ENCODE measurements around the gene LRFN4.

Gene LRFN4

DNA sequence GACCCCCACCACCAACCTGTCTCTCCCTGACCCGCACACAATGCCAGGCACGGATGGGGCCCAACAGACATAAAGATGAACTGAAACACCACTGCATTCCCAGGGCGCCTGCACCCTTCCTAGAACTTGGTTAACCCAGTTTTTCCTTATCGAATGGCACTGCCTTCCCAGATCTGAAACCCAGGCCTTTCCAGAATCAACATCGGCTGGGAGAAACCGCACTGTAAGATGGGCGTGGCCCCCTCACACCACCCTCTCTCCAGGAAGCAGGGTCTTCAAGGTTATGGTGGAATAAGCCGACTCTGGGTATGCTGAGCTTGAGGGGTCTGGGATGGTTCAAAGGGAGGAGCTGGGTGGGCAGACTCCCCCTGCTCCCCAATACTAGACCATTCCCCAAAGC is 23.1 kb downstream of the LRFN4 start:
- H3K36me3 ChIP-seq, result no peaks in the 10 kb centered on the region
- H3K4me1 ChIP-seq (ENCODE audit: control insufficient read depth in 1 of 2, insufficient read depth in 1 of 2, low read depth in 1 of 2, low read length in 1 of 2), result no peaks in the 10 kb centered on the region
- H3K27me3 ChIP-seq, result peaks cover 12% of the 10 kb centered on the region
- TF ChIP-seq, protein P1, sequence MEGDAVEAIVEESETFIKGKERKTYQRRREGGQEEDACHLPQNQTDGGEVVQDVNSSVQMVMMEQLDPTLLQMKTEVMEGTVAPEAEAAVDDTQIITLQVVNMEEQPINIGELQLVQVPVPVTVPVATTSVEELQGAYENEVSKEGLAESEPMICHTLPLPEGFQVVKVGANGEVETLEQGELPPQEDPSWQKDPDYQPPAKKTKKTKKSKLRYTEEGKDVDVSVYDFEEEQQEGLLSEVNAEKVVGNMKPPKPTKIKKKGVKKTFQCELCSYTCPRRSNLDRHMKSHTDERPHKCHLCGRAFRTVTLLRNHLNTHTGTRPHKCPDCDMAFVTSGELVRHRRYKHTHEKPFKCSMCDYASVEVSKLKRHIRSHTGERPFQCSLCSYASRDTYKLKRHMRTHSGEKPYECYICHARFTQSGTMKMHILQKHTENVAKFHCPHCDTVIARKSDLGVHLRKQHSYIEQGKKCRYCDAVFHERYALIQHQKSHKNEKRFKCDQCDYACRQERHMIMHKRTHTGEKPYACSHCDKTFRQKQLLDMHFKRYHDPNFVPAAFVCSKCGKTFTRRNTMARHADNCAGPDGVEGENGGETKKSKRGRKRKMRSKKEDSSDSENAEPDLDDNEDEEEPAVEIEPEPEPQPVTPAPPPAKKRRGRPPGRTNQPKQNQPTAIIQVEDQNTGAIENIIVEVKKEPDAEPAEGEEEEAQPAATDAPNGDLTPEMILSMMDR (IDR thresholded peaks at IDR 0.05), result no peak
- H3K4me3 ChIP-seq (ENCODE audit: low read depth in 1 of 2, low read length in 1 of 2), result no peak overlapping the region
- no peaks in the 10 kb centered on the region for H3K9me3 ChIP-seq
- H3K27ac ChIP-seq, result no peak overlapping the region

DNA sequence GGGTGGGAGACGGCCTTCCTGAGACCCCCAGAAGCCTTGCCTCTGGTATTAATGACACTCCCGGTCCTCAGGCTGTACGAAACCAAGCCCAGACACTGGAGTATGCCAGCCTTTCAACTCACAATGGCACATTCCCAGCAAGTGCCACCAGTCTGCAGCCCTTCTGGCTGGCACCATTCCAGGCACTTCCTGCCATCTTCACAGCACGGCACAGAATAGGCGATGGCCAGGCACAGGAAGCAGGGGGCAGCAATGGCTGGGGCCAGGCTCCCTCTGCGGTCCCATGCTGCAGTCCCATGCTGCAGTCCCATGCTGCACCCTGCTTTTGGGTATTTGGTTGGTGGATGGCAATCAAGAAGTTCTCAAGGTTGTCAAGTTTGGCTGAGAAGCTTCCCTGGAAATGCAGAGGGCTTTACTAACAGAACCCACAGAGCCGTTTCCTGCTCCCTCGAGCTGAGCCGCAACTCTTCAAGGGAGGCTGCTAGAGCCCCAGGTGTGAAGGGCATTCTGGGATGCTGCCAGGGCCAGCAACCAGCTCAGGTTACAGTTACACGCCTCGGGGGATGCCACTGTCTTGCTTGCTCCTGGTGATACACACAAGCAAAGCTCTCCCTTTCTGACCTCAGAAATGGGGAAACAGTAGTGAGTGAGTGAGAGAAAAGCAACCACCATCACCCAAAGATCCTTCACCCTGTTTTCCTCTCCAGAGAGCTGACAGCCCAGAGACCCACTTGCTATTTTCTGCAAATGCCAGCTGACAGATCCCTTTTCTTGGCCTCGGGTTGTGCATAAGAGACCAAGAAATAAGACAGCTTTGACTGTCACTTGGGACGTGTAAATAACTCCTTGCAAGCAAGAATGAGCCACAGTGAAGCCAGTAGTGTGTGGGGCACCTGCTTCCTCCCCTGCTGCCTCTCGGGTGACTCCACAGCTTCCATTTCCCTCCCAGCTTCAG is 23.9 kb downstream of the LRFN4 start:
- H3K27ac ChIP-seq, result no peak overlapping the region
- H3K27me3 ChIP-seq, result peaks cover 15% of the 10 kb centered on the region
- no peaks in the 10 kb centered on the region for H3K4me1 ChIP-seq (ENCODE audit: control insufficient read depth in 1 of 2, insufficient read depth in 1 of 2, low read depth in 1 of 2, low read length in 1 of 2)

DNA sequence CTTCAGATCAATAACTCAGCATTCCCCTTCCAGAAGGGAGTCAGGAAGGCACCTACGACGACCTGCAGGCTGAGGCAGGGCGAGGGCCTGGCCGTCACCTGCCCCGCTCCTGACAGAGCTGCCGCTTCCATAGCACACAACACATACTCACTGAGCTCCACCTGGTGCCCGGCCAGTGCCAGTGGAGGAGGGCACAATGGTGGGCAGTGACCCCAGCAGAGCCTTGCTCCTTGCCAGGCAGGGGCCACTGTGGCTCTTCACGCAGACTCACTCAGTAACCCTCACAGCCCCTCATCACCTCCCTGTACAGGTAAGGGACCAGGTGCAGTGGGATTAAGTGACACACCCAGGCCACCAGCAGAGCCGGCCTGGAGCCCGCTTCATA is 24.6 kb downstream of the LRFN4 start:
- H3K27me3 ChIP-seq, result peaks cover 20% of the 10 kb centered on the region
- H3K4me1 ChIP-seq (ENCODE audit: control insufficient read depth in 1 of 2, insufficient read depth in 1 of 2, low read depth in 1 of 2, low read length in 1 of 2), result no peaks in the 10 kb centered on the region
- no peak overlapping the region for H3K4me3 ChIP-seq (ENCODE audit: low read depth in 1 of 2, low read length in 1 of 2)
- TF ChIP-seq, protein P1 (IDR thresholded peaks at IDR 0.05), result no peak
- no peaks in the 10 kb centered on the region for H3K9me3 ChIP-seq
- no peaks in the 10 kb centered on the region for H3K36me3 ChIP-seq
- H3K27ac ChIP-seq, result no peak overlapping the region

More for the DNA sequence above, 23.9 kb downstream of the LRFN4 start:
- no peaks in the 10 kb centered on the region for H3K9me3 ChIP-seq
- no peak overlapping the region for H3K4me3 ChIP-seq (ENCODE audit: low read depth in 1 of 2, low read length in 1 of 2)
- no peaks in the 10 kb centered on the region for H3K36me3 ChIP-seq
- TF ChIP-seq, protein P1 (IDR thresholded peaks at IDR 0.05), result no peak

DNA sequence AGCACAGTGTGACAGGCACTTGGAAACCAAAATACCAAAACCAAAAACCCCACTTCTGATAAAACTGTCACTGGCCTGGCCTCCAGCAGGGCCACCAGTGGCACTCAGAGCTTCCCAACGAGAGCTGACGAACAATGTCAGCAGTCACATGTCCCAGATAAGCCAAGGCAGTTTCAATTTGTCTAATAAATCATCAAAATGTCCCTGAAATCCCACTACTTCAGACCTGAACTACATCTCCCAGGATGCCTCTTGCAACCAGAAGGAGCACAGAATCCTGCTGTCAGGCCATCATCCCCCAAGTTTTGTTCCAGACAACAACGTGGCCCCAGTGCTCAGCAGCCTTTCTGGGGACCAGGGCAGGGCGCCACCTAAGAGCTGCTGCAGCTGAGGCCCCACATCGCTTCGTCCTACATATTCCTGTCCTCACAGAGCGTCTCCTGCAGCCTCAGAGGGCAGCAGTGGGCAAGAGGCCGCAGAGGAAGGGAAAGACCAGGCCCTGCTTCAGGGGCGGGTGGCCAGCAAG is 25.1 kb downstream of the LRFN4 start:
- no peak overlapping the region for H3K27ac ChIP-seq
- H3K36me3 ChIP-seq, result no peaks in the 10 kb centered on the region
- no peaks in the 10 kb centered on the region for H3K4me1 ChIP-seq (ENCODE audit: control insufficient read depth in 1 of 2, insufficient read depth in 1 of 2, low read depth in 1 of 2, low read length in 1 of 2)
- H3K9me3 ChIP-seq, result no peaks in the 10 kb centered on the region
- H3K27me3 ChIP-seq, result peaks cover 16% of the 10 kb centered on the region
- no peak overlapping the region for H3K4me3 ChIP-seq (ENCODE audit: low read depth in 1 of 2, low read length in 1 of 2)
- TF ChIP-seq, protein P1 (IDR thresholded peaks at IDR 0.05), result no peak

DNA sequence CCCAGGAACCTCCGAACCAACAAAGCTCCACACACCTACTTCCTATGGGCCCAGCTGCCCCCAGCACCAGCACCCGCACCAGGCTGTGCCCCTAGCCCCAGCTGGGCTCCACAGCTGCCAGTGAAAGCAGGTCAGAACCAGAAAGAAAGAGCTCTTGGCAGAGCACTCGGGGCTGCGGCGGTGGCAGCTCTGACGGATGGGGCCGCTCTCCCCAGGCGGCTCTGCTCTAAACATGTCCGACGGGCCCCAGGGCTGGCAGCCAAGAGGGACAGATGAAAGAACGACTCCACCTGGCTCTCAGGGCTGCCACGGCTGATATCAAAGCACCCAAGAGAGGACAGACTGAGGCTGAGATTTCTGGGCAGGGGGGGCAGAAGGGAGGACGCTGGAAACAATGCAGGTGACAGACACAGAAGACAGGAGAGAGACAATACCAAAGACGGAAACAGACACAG is 25.7 kb downstream of the LRFN4 start:
- H3K4me1 ChIP-seq (ENCODE audit: control insufficient read depth in 1 of 2, insufficient read depth in 1 of 2, low read depth in 1 of 2, low read length in 1 of 2), result no peaks in the 10 kb centered on the region

More for the DNA sequence above, 25.7 kb downstream of the LRFN4 start:
- Histone ChIP-seq H3K27me3 (peaks cover 16% of the 10 kb centered on the region), H3K4me3 (ENCODE audit: low read depth in 1 of 2, low read length in 1 of 2) (no peak overlapping the region), H3K27ac (no peak overlapping the region), H3K36me3 (no peaks in the 10 kb centered on the region), H3K9me3 (no peaks in the 10 kb centered on the region)
- TF ChIP-seq, protein P1 (IDR thresholded peaks at IDR 0.05), result no peak
